Fibroblast of skin of right biceps (primary cell): Measurements from ENCODE around the gene LSM11.

Source experiments
- DNase-seq: peaks from one replicate; pipeline ENCODE4 v3.0.0-alpha.2; 2013

The LSM11 gene

DNA sequence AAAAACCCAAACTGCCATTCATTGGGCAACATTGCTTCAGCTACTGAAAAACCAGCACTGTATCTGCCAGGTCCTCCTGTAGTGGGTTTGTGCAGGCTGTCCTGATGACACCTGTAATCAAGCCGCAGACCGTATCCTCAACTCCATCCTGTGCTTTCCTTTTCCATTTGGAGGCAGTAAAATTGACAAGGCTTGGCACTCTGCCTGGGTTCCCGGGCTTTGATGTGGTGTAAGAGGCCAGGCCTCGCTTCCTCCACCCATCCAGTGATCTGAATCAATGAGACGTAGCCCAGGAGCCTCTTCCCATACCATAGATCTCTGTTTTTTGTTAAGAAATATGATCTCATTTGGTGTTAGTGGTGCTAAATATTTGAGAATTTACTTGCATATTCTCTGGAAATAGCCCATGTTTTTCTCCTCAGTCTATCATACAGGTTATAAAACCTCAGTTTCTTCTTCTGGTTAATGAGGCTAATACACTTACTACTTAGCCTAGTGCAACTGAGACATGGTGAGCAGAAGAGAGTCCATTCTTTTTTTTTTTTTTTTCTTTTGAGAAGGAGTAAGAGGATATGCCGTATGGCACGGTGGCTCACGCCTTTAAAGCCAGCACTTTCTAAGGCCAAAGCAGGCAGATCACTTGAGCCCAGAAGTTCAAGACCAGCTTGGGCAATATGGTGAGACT is 34.8 kb downstream of the LSM11 start:
- DNase-seq, result peak; percentile 62

DNA sequence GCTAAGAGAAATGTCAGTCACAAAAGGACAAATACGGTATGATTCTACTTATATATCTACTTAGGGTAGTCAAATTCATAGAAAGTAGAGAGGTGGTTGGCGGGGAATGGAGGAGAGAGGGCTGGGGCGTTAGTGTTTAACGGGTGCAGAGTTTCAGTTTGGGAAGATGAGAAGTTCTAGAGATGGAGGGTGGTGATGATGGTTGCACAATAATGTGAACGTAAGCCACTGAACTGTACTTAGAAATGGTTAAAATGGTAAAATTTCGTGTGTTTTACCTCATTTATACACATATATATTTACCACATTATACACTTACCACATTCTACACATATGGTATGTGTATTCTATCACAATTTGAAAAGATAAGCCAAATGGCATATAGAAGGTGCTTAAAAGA is 35.7 kb downstream of the LSM11 start:
- DNase-seq, result no peak

DNA sequence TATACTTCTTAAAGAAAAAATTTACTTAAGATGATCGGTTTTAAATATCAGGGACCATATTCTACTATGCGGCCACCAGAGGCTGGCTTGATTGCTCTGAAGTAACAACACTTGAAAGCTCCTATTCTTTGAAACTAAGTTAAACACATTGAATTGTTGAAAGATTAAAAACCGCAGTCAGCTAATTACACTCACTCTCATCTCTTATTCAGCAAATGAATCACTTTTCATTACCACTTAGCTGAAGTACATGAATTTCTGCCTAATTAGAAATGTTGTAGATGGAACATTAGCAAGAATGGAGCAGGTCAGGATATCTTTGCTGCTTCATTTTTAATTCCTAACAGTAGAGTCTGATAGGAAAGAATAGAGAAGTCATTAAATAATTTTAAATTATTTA is 42.3 kb downstream of the LSM11 start:
- DNase-seq, result no peak

DNA sequence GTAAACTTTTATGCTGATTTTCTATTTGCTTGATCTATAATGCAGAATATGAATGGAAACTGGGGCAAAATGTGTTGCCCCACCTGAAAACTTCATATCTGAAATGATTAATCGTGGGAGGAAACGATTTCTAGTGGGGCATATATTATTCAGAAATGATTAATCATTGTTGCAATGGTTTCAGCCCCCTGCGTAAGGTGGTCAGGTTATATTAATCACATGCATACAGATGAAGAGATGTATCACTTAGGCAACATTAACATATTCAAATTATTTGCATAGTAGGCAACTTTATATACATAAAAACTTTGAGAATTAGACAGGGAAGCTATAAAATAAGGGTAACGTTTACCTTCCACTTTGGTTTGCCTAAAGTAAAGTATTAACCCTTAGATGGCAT is 49.8 kb downstream of the LSM11 start:
- no peak for DNase-seq

DNA sequence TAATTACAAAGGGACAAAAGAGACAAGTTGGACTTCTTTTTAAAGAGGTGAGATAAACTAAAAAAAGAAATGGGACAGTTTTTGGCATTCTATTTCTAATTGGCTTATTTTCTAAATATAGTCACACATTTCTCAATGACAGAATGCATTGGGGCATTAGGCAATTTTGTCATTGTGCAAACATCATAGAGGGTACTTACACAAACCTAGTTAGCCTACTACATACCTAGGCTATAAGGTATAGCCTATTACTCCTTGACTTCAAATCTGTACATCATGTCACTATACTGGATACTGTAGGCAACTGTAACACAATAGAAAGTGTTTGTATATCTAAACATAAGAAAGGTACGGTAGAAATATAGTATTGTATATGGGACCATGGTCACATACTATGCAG is 56.1 kb downstream of the LSM11 start:
- no peak for DNase-seq

DNA sequence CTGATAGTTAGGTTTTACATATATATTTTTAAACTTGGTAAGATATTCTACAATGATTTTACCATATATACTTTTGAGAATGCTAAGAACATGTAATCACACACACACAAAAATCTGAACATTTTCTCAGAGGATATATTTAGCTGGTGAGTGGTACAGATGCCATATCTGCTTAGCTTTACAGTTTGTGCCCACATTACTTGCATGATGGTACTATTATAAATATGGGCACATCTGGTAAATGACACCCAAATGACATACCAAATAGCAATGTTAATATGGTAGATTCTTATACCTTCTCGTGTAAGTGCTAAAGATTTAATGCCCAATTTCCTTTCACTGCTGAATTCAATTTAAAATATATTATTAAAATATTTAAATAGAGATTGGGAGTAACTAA is 56.6 kb downstream of the LSM11 start:
- no peak for DNase-seq

DNA sequence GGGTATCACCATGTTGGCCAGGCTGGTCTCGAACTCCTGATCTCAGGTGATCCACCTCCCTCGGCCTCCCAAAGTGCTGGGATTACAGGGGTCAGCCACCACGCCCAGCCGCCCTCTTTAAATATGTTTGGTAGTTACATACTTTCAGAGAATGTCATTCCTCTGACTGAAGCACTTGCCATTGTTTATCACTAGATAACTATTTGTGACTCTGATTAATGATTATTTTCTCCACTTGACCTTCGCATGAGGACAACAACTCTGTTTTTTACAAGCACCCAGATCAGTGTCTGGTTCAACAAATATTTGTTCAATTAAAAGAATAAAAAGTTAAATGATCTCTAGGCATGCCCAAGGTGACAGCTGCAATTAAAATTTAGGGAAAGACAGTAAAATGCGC is 59.2 kb downstream of the LSM11 start:
- DNase-seq, result no peak

DNA sequence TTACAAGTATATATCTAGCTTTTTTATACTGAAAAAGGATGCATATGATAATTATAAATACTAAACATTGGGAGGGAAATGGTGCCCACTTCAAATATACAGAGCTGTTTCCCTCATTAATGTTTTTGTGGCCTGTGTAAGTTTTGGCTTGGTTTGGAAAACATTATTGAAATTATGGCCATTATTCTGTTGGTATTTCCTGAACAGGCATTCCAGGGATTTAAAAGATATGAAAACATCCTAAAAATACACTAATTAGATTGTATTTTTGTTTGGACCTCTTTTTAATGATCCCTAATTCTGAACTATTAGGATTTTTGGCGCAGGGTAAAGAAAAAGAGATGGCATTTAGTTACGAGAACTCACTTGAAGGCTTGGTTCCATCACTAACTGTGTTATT is 64.5 kb downstream of the LSM11 start:
- no peak for DNase-seq
